ENCODE measurements around the gene SERINC2. TPM values are rescaled to one million over a fixed set of nuclear protein-coding genes. Genes with fewer than 3 reads are reported as not detected.

SERINC2 gene
- total and polyA plus RNA-seq, 9 of the 15 experiments (the other 6 are each of a cell fraction or from before 2014, with no cell fraction given) = 0.07 to 1.2 (median 0.70) TPM; not detected in 2

DNA sequence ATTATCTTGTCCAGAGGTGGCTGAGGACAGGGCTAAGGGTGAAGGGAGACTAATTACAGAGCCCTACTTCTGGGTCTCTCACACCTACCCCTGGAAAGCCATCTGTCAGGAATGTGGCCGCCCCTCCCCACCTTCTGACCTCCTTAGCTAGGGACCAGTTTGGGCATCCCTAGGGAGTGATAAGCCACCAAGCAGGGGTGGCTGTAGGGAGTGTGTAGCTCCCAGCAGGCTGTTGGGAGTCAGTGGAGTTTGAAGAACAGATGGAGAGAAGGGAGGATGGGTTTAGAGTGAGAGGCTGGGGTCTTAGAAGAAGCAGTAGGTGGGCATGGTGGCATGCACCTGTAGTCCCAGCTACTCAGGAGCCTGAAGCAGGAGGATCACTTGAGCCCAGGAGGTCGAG is 808 bp upstream of the SERINC2 start:
- FAIRE-seq (no peak), ATAC-seq (no peak), DNase-seq (ENCODE audit: extremely low read depth in 1 of 4, low spot score in 3 of 4) (no peak)
- Histone ChIP-seq H3K4me3 (no peak overlapping the region), H3K4me2 (ENCODE audit: insufficient read depth, low read length) (no peak overlapping the region; the same call in 1 of the 2 replicates), H3K9me3 (replicated peaks; ENCODE audit: control insufficient read depth, insufficient read depth, low read depth, low read length) (no peaks in the 10 kb centered on the region), H3K36me3 (ENCODE audit: control insufficient read depth, insufficient read depth, low read length) (no peaks in the 10 kb centered on the region), H2AFZ (ENCODE audit: low read depth, low read length) (no peak overlapping the region), H3K9me1 (ENCODE audit: control insufficient read depth, insufficient read depth, low read length) (no peaks in the 10 kb centered on the region), H3K9ac (ENCODE audit: insufficient read depth in 1 of 2, low read depth in 2 of 2, low read length in 2 of 2) (no peak overlapping the region), H3K27ac (ENCODE audit: extremely low read depth, low read depth, low read length) (no peak overlapping the region), H4K20me1 (replicated peaks; ENCODE audit: control insufficient read depth, insufficient read depth, low read length) (0 out of 2 replicates have a peak, but pooled peaks cover 5% of the 10 kb centered on the region), H3K27me3 (ENCODE audit: control insufficient read depth in 2 of 2, insufficient read depth in 2 of 2, low read length in 2 of 2) (peaks cover 21 to 38% of the 10 kb centered on the region in 2 experiments; a peak in 4 of 5 replicates), H3K79me2 (ENCODE audit: control insufficient read depth, insufficient read depth, low read length) (no peaks in the 10 kb centered on the region), H3K4me1 (replicated peaks in 1 of 2; ENCODE audit: control insufficient read depth in 2 of 2, insufficient read depth in 2 of 2, low read length in 2 of 2) (peaks cover 21 to 30% of the 10 kb centered on the region in 2 experiments; a peak in 4 of 5 replicates)
- TF ChIP-seq, protein P1, sequence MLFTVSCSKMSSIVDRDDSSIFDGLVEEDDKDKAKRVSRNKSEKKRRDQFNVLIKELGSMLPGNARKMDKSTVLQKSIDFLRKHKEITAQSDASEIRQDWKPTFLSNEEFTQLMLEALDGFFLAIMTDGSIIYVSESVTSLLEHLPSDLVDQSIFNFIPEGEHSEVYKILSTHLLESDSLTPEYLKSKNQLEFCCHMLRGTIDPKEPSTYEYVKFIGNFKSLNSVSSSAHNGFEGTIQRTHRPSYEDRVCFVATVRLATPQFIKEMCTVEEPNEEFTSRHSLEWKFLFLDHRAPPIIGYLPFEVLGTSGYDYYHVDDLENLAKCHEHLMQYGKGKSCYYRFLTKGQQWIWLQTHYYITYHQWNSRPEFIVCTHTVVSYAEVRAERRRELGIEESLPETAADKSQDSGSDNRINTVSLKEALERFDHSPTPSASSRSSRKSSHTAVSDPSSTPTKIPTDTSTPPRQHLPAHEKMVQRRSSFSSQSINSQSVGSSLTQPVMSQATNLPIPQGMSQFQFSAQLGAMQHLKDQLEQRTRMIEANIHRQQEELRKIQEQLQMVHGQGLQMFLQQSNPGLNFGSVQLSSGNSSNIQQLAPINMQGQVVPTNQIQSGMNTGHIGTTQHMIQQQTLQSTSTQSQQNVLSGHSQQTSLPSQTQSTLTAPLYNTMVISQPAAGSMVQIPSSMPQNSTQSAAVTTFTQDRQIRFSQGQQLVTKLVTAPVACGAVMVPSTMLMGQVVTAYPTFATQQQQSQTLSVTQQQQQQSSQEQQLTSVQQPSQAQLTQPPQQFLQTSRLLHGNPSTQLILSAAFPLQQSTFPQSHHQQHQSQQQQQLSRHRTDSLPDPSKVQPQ (CRISPR knock-in tag; IDR thresholded peaks at IDR 0.05; ENCODE audit: borderline replicate concordance) = 0 out of 2 replicates have a peak, but pooled peaks have one; percentile 32
- no peak for TF ChIP-seq DIDO1 (tag; IDR thresholded peaks at IDR 0.05; ENCODE audit: low read depth)
- ChIA-PET CTCF (ENCODE audit: low intra/inter-chr PET ratio) (no interaction called here), POLR2A (interaction anchor here (0.6 to 1.4 kb wide), 5 partner anchors 10 to 897 kb away, joined by 3 to 5 read pairs (median 3); no protein-coding TSS in a partner anchor)
- WGBS (ENCODE audit: insufficient coverage, low coverage, missing lambda C conversion rate) = 4% methylated on average over 2 of the region's 2 CpGs
- no TSS peak for BruUV-seq (replicated peaks)
- in situ Hi-C loops (cut with MboI) = no loop called here
- intact Hi-C loops (cut with micrococcal nuclease) = no loop called here

Data from K562 (cell line).